NT2/D1 (cell line): ENCODE measurements around the gene GGA3.

ENCODE experiments used
- SUZ12 ChIP-seq: IDR thresholded peaks from 2 replicates; pipeline ENCODE4 v1.6.1; 2011; ENCODE audit not compliant: insufficient read length, insufficient read depth; ENCODE audit errors: extremely low read depth
- ZNF274 ChIP-seq: IDR thresholded peaks from 2 replicates; pipeline ENCODE4 v1.6.1; 2011; ENCODE audit warnings: mild to moderate bottlenecking, low read depth, low read length

GRCh38 chr17:75238020-75238580 lies 23.3 kb downstream of the GGA3 start:
- TF ChIP-seq ZNF274 (no peak), SUZ12 (no peak)
